Measurements from ENCODE around the gene TAF3.

GRCh38 chr10:8045726-8046494, 227.6 kb downstream of the TAF3 start:
- TF ChIP-seq CTCF (IDR thresholded peaks at IDR 0.05; ENCODE audit: low read length), result no peak
- no peak for TF ChIP-seq EZH2 (optimal IDR thresholded peaks at IDR 0.05; ENCODE audit: low read depth, low read length)
- TF ChIP-seq EZH2phosphoT487 (IDR thresholded peaks at IDR 0.05; ENCODE audit: low read length), result no peak
